Fibroblast of skin of left quadriceps (primary cell): ENCODE measurements around the gene ICAM2.

Experiments used
- DNase-seq, 2 experiments: peaks; one replicate each; pipeline ENCODE4 v3.0.0-alpha.2; 2013; ENCODE audit warnings: low read depth in 2 of 2

The ICAM2 gene

DNA sequence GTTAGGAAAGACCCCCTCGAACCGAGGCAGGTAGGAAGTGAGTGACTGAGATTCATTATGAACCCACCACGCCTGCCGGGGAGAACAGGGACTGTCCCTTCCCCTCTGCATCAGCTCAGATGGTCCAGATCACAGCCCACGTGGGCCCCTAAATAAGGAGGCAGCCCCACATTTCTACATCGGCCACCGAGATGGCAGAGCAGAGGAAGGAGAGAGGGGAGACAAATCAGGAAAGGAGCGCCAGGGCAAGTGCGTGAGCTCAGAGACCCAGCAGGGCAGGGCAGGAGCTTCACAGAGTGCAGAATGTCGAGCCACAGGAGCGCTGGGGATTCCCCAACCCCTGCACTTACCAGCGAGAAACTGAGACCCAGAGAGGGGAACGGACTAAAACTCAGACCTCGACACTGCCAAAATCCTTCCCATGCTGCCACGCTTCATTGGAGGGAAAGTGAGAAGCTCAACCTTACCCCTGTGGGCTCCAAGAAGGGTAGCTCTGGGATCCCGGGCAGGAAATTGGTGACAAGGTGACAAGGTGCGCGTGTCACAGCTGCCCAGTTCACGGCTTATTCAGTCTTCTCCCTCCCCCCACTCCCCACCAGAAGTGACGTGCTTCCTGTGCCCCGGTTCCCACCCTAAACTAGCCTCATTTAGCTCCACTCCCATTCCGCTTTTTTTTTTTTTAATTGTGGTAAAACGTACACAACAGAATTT lies at the start of gene ICAM2:
TSS of gene ICAM2 (minus strand) at position 578 of the 711 bp plus-strand sequence. CDS start 13,942 bp downstream, outside the sequence.
- DNase-seq = no peak

DNA sequence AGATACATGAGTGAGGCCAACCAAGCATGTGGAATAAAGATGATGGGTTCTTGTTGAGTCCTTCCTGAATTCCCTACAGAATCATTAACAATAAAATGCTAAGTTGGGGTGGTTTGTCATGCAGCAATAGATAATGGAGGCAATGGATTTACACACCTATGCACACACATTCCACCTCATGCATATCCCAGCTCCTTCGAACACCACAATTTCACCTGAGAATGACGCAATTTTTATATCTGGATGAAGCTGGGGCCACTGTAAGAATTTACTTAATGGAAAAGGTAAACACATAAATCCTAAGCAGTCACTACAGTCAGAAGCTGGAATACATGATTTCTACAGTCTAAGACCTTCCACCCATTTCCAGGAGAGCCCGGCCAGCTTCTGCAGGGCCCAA lies 49.8 kb upstream of the ICAM2 start:
- DNase-seq = no peak

DNA sequence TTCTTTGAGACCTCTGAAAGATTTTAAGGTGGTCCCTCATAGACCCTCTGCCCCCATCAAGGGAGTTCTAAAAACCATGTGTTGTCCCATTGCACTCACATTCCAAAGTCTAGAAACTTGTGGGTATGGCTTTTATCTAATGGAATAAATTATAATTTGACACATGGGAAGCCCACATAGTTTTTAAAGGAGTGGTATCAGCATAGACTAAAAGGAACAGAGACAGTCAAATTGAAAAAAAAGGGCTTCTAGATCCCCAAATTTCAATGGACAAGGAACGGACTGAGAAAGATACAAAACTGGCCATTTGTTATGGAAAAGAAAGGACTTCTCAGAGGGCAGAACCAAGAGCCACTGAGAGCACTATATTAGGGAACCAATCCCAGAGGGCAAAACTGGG lies 48.7 kb upstream of the ICAM2 start:
- no peak for DNase-seq

DNA sequence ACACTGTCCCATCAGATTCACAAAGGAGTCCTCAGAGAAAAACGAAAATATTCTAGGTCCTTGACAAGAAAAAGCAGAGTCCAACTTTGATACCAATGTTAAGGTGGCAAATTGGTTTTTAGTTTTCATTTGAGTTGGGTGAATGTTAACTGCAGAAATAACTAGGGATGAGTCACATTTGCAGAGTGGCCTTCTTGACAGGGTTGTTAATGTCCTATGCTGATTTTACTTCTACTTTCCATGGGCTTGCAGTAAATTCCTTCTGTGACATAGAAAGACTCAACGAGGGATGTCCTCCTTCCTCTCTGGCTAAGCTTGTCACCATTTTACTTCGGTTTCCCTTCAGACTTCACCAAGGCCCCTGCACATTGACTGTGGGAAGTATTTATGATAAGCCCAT lies 47.2 kb upstream of the ICAM2 start:
- DNase-seq = no peak

DNA sequence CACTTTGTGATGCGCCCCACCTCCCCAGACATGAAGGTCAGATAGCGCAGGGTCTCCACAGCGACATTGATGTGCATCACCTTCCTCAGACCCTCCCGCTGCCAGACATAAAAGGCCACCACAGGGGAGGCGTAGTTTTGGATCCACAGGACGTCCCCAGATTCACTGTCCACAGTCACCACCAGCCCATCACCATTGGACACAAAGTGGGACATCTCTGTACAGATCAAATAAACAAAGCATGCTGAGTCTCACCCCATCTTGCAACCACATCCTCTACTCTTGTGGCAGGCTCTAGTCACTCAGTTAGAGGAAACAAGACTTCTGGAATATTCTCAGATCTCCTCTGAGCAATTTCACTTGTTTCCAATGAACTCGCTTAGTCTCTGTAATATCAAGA lies 46.3 kb upstream of the ICAM2 start:
- DNase-seq = no peak

DNA sequence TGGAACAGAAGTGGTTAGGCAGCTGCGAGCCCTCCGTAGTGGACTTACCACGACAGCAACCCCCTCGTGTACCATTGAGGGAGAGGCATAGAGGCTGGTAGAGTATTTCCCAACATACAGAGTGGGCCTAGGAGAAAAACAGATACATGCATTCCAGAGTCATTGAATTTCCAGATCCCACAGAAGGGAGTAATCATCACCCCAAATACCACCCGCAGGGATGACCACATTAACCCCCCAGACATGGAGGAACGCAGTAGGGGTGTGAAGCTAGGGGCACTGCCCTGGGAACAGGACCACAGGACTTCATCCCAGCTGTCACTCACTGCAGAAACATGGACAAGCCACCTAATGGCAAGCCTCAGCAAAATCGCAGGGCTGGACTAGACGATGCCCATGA lies 44.7 kb upstream of the ICAM2 start:
- no peak for DNase-seq

DNA sequence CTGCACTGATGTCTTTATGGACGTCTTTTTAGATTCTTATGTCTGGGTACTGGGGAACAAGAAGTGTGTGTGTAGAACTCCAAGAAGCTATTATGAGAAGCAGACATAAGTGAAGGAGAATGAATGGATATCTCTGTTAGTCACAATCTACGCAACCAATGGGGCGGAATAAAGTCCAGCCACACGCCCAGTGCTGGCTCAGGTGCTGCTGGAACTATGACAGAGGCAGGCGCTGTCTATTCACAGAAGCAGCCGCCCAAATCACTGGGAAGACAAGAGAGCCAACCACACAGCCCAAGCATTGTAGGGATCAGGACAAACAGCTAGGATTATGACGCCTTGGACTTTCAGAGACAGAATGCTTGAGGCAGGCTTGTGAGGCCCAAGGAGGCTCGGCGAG lies 43.9 kb upstream of the ICAM2 start:
- no peak for DNase-seq

DNA sequence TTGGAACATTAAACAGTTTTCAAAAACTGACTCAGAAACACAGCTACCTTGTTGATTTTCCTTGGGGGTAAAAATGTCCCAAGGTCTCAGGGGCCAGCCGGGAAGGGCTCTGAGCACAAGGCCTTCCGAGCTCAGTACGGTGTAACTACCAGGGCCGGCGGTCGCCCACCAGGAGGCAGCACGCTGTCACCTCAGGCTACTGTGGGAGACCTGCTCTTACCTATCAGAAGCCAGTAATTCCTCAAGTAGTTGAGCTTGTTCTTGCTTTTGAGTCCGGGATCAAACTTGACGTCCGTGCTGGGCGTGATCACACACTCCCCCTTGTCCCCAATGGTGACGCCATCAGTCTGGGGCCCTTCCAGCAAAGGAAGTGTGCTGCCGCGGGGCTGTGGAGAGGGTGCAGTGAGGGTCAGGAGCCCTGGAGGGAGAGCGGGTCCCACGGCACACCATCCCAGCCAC lies 43.4 kb upstream of the ICAM2 start:
- no peak for DNase-seq

DNA sequence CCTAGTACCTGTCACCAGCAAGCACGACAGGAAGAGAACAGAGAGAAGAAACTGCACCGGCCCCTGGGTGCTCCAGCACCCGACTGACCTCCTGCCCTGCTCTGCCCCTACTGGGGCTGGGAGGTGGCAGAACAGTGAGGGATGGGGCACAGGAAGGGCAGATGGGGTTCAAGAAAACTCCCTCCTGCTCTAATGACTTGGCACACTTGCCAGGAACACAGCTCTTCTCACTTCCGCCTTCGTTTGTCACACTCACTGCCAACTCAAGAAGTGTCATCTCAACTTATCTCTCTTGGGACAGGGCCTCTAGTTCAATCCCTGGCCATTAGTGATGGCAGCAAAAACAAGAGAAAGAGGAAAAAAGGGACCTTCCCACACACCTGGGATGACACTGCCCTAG lies 42.7 kb upstream of the ICAM2 start:
- no peak for DNase-seq

DNA sequence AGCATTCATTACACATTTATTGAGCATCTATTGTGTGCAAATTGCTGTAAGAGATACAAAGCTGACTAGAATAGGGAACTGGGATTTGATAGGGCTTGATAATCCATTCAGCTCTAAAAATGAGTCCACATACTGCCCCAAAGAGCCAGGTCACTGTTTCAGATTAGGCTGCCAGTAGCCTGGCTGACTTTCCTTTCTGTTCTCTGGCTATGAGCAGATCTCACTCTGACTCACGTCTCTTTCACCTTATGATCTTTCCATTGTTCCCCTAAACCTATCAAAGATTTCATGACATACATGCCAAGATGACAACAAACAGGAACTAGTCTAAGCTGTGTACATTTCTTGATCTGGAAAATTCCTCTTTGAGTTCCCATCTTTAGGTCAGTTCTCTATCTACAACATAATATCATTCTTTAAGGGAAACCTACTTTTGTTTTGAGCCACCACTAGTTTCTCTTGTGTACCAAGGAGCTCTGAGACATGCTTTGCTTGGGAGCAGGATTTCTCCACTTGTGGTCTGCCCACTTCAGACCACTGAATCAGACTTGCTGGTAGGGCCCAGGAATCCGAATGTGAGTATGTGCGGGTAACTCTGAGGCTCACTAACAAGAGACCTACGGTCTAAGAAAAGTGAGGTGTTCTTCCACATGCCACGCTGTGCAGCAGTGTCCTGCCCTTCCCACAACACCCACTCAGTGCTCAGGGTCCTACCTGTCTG lies 40.9 kb upstream of the ICAM2 start:
- DNase-seq = no peak

DNA sequence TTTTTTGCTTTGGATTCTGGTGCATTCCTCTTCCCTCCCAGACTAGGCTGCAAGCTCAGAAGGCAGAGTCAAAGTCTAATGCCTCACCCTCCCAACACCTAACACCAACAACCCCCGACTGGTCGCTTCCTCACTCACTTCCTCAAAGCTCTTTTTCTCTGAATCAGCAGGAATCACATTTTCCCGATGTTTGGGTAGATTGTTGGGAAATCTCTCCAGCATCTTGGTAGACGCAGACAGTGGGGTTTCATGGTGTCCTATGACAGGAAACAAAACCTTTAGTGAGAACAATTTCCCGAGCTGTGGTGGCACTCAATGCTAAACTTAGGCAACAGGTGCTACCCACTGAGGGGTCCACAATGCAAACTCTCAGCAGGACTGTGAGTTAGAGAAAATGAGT lies 39.9 kb upstream of the ICAM2 start:
- DNase-seq = no peak

DNA sequence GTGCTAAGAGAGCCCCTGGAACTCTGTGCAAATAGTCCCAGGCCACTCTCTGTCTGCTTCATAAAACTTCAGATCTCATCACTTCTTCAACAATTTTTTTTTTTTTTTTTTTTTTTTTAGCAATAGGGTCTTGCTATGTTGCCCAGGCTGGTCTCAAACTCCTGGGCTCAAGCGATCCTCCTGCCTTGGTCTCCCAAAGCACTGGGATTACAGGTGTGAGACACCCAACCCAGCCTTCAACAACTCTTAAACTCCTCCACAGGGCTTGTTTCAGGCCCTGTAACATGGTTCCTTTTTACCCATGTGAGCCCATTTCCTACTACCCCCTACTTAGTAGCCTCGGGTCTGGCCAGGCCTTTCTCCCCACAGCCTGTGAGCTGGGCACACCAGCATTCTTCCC lies 39.3 kb upstream of the ICAM2 start:
- no peak for DNase-seq

DNA sequence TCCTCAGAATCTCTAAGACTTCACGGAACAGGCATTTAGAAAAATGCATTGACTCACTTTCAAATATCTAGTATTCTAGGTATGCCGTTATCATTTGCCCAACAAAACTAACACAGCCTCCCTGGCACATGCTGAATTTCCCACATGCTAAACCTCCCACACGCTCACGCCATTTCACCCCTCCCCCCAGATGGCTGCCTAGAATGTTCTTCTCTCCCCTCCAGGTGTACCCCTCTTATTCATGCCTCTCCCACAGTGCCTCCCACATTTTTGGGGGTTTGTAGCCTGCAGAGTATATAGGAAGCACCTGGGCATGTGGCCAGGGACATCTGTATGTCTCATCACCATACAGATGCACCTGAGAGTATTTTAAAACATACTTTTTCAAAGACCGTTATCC lies 38.2 kb upstream of the ICAM2 start:
- no peak for DNase-seq

DNA sequence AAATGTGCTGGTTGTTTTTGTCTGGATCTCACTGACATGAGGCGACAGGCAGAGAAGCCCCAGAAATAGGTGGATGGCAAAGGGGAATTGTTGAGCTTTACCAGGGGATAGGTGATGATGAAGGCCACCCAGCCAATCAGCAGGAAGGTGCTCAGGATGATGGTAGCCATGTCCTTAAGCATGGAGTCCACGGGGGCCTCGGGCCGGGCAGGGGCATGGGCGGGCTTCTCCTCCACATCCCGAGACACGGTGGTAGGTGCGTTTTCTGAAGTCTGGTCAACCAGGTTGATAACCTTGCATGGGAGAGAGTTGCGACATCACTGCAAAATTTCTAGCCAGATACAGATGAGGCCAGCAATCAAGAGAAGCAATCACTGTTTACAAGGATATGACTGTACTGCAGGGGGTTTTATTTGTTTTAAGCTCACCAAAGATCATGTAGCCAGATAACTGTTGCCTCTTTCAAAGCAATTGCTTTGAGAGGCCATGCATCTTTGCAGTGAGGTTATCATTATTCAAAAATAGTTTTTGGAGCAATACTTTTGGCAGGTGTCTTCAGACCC lies 37.3 kb upstream of the ICAM2 start:
- DNase-seq = no peak

DNA sequence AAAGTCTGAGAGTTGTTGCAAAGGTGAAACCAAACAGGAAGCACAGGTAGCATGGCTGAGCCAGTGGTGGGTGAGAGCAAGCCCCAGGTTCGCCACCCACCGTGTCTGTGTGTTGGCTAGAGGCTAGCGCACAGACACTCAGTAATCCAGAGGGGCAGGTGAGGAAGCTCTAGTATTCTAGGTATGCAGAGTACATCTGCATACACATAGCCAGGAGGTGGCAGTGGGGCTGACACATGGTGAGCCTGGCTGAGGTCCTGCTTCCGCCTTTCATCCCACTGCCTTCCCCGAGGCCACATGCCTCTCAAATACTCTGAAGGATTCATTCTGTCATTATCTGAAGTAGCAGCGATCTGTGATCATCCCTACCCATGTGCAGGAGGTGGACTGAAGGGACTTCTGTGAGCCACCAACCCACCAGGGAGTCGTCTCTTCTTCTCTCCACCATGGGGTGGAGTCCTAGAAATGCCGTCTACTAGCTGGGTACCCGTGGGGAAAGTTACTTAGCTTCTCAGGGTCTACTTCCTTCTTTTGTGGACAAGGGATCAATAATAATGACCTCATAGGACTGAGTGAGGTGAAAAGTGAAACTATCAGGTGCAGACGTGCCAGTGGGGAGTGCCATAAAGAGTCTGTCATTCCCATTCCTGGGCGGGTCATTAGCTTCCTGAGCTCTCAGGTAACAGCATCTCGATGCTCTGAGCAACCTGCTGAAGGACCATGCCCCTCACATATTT lies 36.0 kb upstream of the ICAM2 start:
- DNase-seq = no peak

DNA sequence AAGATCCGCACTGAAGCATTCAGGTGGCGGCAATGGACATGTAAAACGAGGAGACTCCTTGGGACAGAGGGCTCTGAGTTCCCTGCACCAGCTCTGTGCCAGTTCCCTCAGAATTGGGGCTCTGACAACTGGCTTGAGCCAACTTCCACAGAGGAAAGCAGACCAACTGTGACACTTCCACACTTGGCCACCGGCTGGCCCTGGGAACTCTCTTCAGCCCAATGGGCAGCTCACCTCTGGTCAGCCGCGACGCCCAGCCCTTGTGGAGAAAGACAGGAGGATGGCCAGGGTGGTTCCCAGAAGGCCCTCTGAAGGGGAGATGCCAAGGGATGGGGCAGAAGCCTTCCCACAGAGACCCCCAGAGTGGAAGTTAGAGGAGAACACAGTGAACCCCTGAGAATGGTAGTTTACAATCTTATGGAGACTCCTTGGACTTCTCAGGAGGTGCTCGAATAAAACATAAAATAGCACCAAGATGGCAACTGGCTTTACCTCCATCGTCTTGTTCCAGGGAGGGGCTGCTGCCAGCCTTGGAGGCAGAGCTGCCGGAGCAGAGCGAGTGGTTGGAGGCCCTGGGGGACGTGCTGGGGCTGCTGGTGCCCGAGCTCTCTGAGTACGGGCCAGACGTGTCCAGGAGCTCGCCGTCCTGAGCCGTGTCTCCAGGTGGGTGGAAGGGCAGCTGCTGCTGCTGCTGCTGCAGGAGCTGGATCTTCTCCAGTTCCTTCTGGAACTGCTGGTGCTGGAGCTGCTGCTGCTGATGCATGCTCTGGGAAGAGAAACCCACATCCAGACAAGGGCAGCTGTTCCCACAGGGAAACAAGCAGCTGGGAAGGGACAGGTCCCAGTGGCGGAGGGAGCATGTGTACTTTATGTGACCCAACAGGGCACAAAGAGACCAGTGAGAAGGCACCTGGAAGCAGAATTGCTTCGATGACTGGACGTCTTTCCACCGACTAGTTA lies 35.0 kb upstream of the ICAM2 start:
- DNase-seq = no peak

DNA sequence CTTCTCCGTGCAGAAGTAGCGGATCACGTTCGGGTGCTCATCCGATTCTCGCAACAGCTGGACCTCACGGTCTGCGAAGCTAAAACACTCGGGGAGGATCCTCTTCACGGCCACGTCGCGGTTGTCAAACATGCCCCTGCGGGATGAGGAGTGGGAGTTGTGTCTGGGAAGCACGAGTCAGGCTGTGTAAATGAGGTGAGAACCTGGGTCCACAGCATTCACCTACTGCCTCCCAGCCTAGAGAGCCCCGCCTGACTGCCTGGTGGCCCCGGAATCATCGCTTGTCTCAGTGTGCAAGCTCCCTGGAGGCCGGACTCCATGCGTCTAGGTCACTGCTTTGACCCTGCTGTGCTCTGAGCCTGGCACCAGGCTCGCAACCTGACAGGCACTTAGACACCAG lies 33.9 kb upstream of the ICAM2 start:
- no peak for DNase-seq

DNA sequence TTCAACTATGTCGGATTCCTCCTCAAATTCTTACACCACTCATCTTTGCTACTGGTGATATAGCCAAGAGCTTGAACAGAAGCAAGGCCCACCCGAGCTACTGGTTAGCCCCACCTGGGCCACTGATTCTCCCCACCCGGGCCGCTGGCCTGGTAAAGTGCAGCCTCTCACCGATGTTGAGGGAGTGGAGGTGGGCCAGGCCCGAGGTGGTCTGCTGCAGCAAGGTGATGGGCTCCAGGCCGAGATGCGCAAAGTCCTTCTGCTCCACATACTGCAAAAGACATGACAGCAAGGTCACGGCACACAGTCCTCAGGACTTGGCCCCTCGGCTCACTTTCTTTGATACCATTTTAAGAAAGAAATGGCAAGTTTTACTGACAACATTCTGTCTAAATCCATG lies 32.7 kb upstream of the ICAM2 start:
- DNase-seq = no peak

DNA sequence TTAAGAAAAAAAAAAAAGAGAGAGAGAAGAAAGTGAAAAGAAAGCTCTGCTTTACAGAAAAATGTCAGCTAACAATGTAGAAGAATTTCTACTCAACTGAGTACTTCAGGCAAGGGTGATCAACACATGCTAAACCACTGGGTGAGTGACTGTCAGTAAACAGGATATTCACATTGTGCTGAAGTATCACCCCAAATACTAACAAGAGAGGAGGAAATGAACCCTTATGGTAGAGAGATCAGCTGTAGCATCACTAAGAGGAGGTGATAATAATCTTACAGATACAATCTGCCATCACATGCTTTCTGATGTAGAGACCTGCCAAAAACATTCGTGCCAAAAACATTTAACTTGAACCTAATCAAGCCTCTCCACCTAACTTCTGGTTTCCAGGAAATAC lies 30.7 kb upstream of the ICAM2 start:
- no peak for DNase-seq

DNA sequence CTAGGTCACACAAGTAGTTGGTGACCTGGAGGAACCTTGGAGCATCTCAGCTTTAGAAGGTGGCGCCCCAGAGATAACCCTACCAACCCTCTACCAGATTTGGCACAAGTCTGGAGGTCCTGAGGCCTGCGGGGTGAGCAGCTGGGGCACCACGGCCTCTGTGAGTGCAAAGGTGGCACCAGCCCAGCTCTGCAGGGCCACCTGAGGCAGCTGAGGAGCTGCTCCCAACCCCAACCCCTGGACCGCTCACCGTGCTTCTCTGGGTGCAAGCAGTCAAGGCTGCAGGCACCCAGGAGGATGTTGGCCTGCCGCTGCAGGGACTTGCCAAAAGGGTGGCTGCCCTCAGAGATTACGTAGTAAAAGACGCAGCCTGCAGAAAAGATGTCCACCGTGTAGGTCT lies 28.4 kb upstream of the ICAM2 start:
- DNase-seq = no peak

DNA sequence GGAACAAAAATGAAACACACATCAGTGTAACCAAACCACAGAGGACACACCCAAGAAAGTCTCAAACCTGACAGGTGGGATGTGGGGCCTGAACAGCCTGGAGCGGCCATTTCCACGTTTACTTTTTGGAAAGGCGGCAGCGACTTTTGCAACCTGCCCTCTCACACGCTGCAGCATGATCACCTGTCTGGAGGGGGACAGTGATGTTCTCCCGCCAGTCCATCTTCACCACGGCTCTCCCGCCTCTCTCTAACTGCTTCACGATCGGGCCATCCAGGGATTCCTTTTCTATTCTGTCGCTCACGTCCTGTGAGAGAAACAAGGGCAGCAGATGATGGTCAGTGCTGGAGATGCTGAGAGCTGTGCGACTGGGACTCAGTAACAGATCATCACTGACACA lies 24.7 kb upstream of the ICAM2 start:
- DNase-seq = no peak
